Activated naive CD4-positive, alpha-beta T cell treated with anti-CD3 and anti-CD28 coated beads for 36 hours (primary cell): ENCODE data around the gene SYT2. TPM values are rescaled to one million over a fixed set of nuclear protein-coding genes. Genes with fewer than 3 reads are reported as not detected.
A peak's percentile ranks its signal among the peaks of the same experiment; 100 is the strongest.
"Not testable (repeated sequence)": the region's sequence is repeated elsewhere in the genome, so short reads cannot be mapped to it uniquely, and the experiment has no call there.

ENCODE experiments used
- CTCF ChIA-PET: fragments of 350-600 bp; sonication (Branson Sonifier 250); formaldehyde crosslinking; loops from one replicate; lab custom pipeline; 2021; ENCODE audit warnings: antibody characterized with exemption; lab: Charles Lee
- DNase-seq: peaks from one replicate; pipeline ENCODE4 v3.0.0-alpha.2; 2020
- H3K27ac Mint-ChIP-seq: one replicate; pipeline ENCODE4 v1.8.0; 2021; ENCODE audit warnings: mild to moderate bottlenecking, mixed read lengths
- H3K27me3 Mint-ChIP-seq: one replicate; pipeline ENCODE4 v1.8.0; 2021; ENCODE audit warnings: low read depth, mixed read lengths
- H3K36me3 Mint-ChIP-seq: one replicate; pipeline ENCODE4 v1.8.0; 2021; ENCODE audit warnings: low read depth, mixed read lengths
- H3K4me1 Mint-ChIP-seq: one replicate; pipeline ENCODE4 v1.8.0; 2021; ENCODE audit warnings: low read depth, mixed read lengths
- H3K4me3 Mint-ChIP-seq: one replicate; pipeline ENCODE4 v1.8.0; 2021; ENCODE audit warnings: mild to moderate bottlenecking, moderate library complexity, mixed read lengths
- H3K9me3 Mint-ChIP-seq: one replicate; pipeline ENCODE4 v1.8.0; 2021; ENCODE audit warnings: mixed read lengths
- intact Hi-C: fragments of 100-400 bp; cut with micrococcal nuclease; formaldehyde crosslinking; loops from one replicate; pipeline ENCODE4 v1.15.1; 2023
- total RNA-seq, 2 experiments: library from RNA; stranded (reverse); gene quantifications; one replicate each; pipeline ENCODE4 v1.2.3, GENCODE V29; 2021

The SYT2 gene
- total RNA-seq, 2 experiments from 2014 or later = not detected

GRCh38 chr1:202645097-202645476 lies 65.2 kb downstream of the SYT2 start:
- H3K36me3 Mint-ChIP-seq = no peaks in the 10 kb centered on the region
- peaks cover 21% of the 10 kb centered on the region for H3K4me1 Mint-ChIP-seq
- DNase-seq = no peak
- H3K27me3 Mint-ChIP-seq = peaks cover 51% of the 10 kb centered on the region
- no peak overlapping the region for H3K4me3 Mint-ChIP-seq
- intact Hi-C loops = no loop called here
- H3K9me3 Mint-ChIP-seq = no peaks in the 10 kb centered on the region
- CTCF ChIA-PET = no interaction called here
- no peak overlapping the region for H3K27ac Mint-ChIP-seq

- CTCF ChIA-PET = no interaction called here
Observed at GRCh38 chr1:202644219-202645096, 65.8 kb downstream of the SYT2 start.

DNA sequence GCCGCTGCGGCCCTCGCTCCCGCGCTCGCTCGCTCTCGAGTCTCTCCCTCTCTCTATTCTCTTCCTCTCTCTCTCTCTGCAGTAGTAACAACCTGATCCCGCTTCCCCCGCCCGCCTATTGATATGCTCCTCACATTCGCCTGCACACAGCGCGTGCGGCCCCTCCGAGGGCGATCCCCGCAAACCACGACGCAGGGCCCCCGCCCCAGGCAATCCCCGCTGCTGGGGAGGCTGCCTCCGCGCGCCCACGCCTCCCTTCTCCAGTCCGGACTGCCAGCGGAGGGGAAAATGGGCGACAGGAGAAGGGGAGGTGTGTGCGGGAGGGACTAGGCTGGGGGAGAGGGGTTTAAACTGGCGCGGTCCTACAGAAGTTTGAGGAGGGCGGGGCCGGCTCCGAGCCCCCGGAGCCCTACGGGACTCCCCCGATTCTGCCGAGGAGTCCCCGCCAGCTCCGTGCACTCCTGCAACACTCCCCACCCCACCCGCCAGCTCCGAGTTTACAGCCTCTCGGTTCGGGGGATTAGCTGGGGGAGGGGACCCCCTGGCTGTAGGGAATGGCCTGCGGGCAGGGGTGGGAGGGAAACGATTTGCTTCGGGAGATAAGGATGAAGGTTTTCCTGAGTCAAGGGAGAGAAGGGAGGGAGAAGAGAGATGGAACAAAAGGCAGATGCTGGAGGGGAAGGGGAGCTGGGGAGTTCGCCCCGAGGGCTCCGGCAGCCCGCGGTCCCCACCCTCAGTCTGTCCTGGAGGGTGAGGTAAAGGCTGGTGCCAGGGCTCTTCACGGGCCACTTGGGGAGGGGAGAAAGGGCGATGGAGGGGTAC lies 66.6 kb downstream of the SYT2 start:
- CTCF ChIA-PET = no interaction called here
- Mint-ChIP-seq H3K27ac (no peak overlapping the region), H3K27me3 (peaks cover 62% of the 10 kb centered on the region), H3K4me1 (peaks cover 21% of the 10 kb centered on the region), H3K36me3 (no peaks in the 10 kb centered on the region), H3K4me3 (peak overlapping the region; percentile 48), H3K9me3 (no peaks in the 10 kb centered on the region)
- DNase-seq = peak; percentile 40
- intact Hi-C loops = no loop called here

More at GRCh38 chr1:202644219-202645096, 65.8 kb downstream of the SYT2 start:
- Mint-ChIP-seq H3K4me3 (peak overlapping the region; percentile 13), H3K27ac (no peak overlapping the region), H3K27me3 (peaks cover 56% of the 10 kb centered on the region), H3K36me3 (no peaks in the 10 kb centered on the region), H3K9me3 (no peaks in the 10 kb centered on the region), H3K4me1 (peaks cover 21% of the 10 kb centered on the region)
- DNase-seq = no peak
- intact Hi-C loops = no loop called here

- Mint-ChIP-seq H3K4me1 (peaks cover 21% of the 10 kb centered on the region), H3K9me3 (no peaks in the 10 kb centered on the region), H3K4me3 (peak overlapping the region; percentile 43), H3K36me3 (no peaks in the 10 kb centered on the region), H3K27ac (no peak overlapping the region), H3K27me3 (peaks cover 62% of the 10 kb centered on the region)
- intact Hi-C loops = no loop called here
- CTCF ChIA-PET = interaction anchor here (0.5 to 0.7 kb wide), 2 partner anchors 65 to 76 kb away, joined by 3 read pairs; no protein-coding TSS in a partner anchor
- DNase-seq = no peak
Observed at GRCh38 chr1:202642619-202643291, 67.5 kb downstream of the SYT2 start.

DNA sequence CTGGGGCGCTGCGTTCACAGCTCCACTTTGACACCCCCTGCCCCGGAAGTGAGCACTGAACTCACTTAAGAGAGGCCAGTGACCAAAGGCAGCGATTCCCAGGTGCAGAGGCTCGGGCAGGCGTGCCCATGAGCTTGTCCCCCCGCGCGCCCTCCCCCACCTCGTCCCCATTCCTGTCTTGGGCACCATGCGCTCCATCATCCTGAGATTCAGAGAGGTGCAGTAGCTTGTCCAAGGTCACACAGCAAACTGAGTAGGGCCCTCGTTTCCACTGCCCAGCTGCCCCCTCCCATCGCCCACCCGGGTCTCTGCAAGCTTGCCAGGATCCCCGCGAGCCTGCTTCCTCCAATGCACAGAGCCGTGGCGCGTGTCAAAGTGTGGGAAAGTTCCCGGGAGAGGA lies 68.0 kb downstream of the SYT2 start:
- peaks cover 21% of the 10 kb centered on the region for H3K4me1 Mint-ChIP-seq
- no peak overlapping the region for H3K4me3 Mint-ChIP-seq
- intact Hi-C loops = no loop called here

GRCh38 chr1:202639500-202639899 lies 70.8 kb downstream of the SYT2 start:
- intact Hi-C loops = no loop called here
- Mint-ChIP-seq H3K4me3 (no peak overlapping the region), H3K9me3 (no peaks in the 10 kb centered on the region), H3K4me1 (peaks cover 20% of the 10 kb centered on the region), H3K27ac (no peak overlapping the region), H3K36me3 (no peaks in the 10 kb centered on the region), H3K27me3 (peaks cover 50% of the 10 kb centered on the region)
- CTCF ChIA-PET = no interaction called here
- DNase-seq = no peak

More for the DNA sequence above, 68.0 kb downstream of the SYT2 start:
- peaks cover 62% of the 10 kb centered on the region for H3K27me3 Mint-ChIP-seq
- no peak for DNase-seq
- CTCF ChIA-PET = interaction anchor here (0.5 to 0.7 kb wide), 2 partner anchors 64 to 77 kb away, joined by 3 read pairs; no protein-coding TSS in a partner anchor
- H3K36me3 Mint-ChIP-seq = no peaks in the 10 kb centered on the region
- no peaks in the 10 kb centered on the region for H3K9me3 Mint-ChIP-seq
- no peak overlapping the region for H3K27ac Mint-ChIP-seq

DNA sequence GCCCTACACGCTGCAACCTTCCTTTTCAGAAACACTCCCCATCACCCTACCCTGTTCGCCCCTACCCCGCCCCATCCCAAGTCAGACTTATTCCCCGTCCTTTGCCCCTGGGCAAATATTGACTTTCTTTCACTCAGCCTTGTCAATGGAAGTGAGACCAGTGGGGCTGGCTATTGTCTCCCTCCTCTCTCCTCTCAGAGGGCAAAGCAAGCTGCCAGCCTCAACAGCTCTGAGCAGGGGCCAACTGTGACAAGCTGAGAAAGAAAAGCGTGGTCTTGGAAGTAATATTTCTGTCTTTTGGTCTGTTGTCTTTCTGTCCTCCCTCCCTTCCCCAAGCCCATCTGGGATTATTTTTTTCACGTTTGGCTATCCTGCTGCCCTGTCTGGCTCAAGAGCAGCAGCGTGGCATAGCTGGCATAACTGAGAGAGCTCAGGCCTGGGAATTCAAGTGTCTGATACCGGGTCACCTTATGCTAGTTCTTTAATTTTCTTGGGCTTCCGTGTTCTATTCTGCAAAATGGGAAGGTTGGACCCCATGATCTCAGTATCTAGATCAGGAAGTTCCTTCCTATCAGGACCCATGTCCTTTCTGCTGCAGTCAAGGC lies 71.5 kb downstream of the SYT2 start:
- H3K27ac Mint-ChIP-seq, DNase-seq, intact Hi-C loops, H3K4me3 Mint-ChIP-seq, CTCF ChIA-PET, H3K9me3 Mint-ChIP-seq, H3K36me3 Mint-ChIP-seq: not testable (repeated sequence)
- H3K4me1 Mint-ChIP-seq = peaks cover 14% of the 10 kb centered on the region
- H3K27me3 Mint-ChIP-seq = peaks cover 43% of the 10 kb centered on the region

DNA sequence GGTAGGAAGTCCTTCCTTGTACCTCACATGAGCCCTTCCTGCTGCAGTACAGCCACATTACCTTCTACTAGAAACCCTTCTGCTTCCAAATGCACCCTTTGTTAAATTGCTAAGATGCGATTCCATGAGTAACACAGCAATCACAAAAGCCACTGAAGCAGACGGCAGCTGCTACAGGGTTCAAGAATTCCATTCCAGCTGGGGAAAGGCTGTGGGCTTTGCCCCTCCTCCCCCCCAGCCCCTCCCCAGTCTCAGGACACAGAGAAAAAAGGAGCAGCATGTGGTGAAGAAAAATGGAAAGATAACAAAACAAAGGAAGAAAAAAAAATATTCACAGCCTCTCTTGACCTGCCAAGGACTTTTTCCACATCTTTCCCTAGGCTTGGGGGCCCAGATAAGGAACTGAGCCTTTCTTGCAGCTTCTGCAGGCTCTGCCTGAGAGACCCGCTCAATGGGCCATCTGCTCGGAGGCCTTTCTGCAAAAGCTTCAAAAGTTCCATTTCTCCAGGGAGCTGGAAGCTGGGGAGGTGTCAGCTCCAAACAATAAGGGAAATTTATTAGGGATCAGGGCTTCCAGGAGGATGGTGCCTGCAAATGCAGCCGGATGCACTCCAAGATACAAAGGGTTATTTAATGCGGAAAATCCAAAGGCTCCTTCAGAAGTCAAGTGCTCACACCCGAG lies 72.1 kb downstream of the SYT2 start:
- H3K4me3 Mint-ChIP-seq = no peak overlapping the region
- CTCF ChIA-PET = interaction anchor here (0.6 kb wide), 1 partner anchor 218 kb away, joined by 4 read pairs; no protein-coding TSS in a partner anchor

DNA sequence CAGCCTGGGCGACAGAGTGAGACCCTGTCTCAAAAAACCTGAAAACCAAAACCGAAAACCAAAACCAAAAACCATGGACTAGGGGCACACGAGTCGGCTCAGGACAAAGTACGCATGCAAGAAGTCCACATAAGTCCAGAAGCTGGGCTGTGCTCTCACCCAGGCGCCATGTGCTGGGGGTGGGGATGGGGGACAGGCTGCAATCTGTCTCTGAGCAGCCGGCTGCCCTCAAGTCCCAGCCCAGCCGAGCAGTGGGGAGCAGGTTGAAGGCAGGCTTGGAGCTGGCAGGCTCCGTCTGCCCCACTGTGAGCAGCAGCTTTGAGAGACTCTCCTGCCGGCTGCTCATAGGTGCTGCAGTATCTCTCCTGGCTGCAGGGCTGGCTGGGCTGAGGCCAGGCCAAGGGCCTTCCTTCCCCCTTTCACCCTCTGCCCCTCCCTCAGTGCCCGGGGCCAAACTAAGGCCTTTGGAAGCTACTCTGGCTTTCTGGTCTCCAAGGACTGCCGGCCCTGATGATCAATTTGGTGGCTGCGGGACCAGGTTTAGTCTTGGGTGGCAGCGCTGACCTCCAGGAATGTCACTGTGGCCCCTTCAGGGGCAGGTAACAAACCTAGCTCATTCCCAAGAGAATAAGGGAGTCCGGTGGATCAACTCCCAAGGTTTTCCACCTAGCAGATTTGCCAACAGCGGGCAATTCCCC lies 72.8 kb downstream of the SYT2 start:
- intact Hi-C loops, H3K36me3 Mint-ChIP-seq, H3K9me3 Mint-ChIP-seq, CTCF ChIA-PET, DNase-seq, H3K4me1 Mint-ChIP-seq, H3K27ac Mint-ChIP-seq, H3K4me3 Mint-ChIP-seq: not testable (repeated sequence)
- H3K27me3 Mint-ChIP-seq = peaks cover 33% of the 10 kb centered on the region

More for the DNA sequence above, 72.1 kb downstream of the SYT2 start:
- no peaks in the 10 kb centered on the region for H3K36me3 Mint-ChIP-seq
- peaks cover 39% of the 10 kb centered on the region for H3K27me3 Mint-ChIP-seq
- DNase-seq = no peak
- peaks cover 10% of the 10 kb centered on the region for H3K4me1 Mint-ChIP-seq
- no peak overlapping the region for H3K27ac Mint-ChIP-seq
- H3K9me3 Mint-ChIP-seq = no peaks in the 10 kb centered on the region
- intact Hi-C loops = no loop called here

DNA sequence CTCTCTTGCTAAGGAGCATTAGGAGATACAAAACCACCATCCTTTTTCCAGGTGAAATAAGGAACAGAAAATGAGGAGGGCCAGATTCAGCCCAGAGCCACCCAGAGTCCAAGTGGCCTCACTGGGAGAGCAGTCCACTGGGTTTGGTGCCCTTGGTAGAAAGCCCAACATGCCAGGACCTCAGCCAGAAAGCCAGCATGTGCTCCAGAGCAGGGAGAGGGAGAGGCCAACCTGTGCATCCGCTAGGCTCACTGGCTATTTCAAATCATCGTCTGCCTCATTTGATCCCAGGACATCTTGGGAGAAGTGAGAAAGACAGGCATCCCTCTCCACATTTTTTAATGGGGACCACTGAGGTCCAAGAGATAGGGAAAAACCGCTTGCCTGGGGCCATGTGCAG lies 74.1 kb downstream of the SYT2 start:
- H3K4me1 Mint-ChIP-seq, H3K36me3 Mint-ChIP-seq, H3K9me3 Mint-ChIP-seq, H3K27ac Mint-ChIP-seq, DNase-seq, intact Hi-C loops, H3K4me3 Mint-ChIP-seq: not testable (repeated sequence)
- CTCF ChIA-PET = interaction anchor here (0.9 kb wide), 1 partner anchor 49 kb away, joined by 3 read pairs; no protein-coding TSS in a partner anchor
- peaks cover 23% of the 10 kb centered on the region for H3K27me3 Mint-ChIP-seq

GRCh38 chr1:202632241-202632640 lies 78.0 kb downstream of the SYT2 start:
- H3K4me3 Mint-ChIP-seq = no peak overlapping the region
- CTCF ChIA-PET = interaction anchor here (0.5 to 2.4 kb wide), 2 partner anchors 87 to 506 kb away, joined by 4 to 8 read pairs; no protein-coding TSS in a partner anchor
- no peak overlapping the region for H3K27ac Mint-ChIP-seq
- no peaks in the 10 kb centered on the region for H3K9me3 Mint-ChIP-seq
- peaks cover 11% of the 10 kb centered on the region for H3K27me3 Mint-ChIP-seq
- DNase-seq = no peak
- no peaks in the 10 kb centered on the region for H3K36me3 Mint-ChIP-seq
- intact Hi-C loops = no loop called here
- peaks cover 34% of the 10 kb centered on the region for H3K4me1 Mint-ChIP-seq
